Prostate gland (tissue), 2 donors: Measurements from ENCODE around the gene TRIM59. TPM values are rescaled to one million over a fixed set of nuclear protein-coding genes. Genes with fewer than 3 reads are reported as not detected.

Experiments
- DNase-seq: peaks from one replicate; pipeline ENCODE4 v3.0.0-alpha.2; 2019; ENCODE audit warnings: low spot score
- H3K27ac ChIP-seq, 2 donors: fragments of 200-600 bp; sonication (generic); 2 replicates each; pipeline ENCODE4 v1.5.1; 2017 to 2019
- H3K27me3 ChIP-seq: fragments of 200-600 bp; sonication (generic); replicated peaks from 2 replicates; pipeline ENCODE4 v1.5.1; 2019; ENCODE audit not compliant: insufficient read depth
- H3K36me3 ChIP-seq, 2 donors: fragments of 200-600 bp; sonication (generic); 1 replicate in 1 of 2; 2 replicates in 1 of 2; pipeline versions ENCODE4 v1.5.1 to v1.8.1; 2017 to 2019
- H3K4me1 ChIP-seq: fragments of 200-600 bp; sonication (generic); replicated peaks from 2 replicates; pipeline ENCODE4 v1.5.1; 2019
- H3K4me3 ChIP-seq, 2 donors: fragments of 200-600 bp; sonication (generic); 2 replicates each; pipeline ENCODE4 v1.5.1; 2017 to 2019
- H3K9me3 ChIP-seq: fragments of 200-600 bp; sonication (generic); 2 replicates; pipeline ENCODE4 v1.5.1; 2017
- CTCF ChIP-seq, 4 experiments: fragments of 200-600 bp in 2 of 4; fragments of 450-650 bp in 2 of 4; sonication (generic) in 2 of 4; IDR thresholded peaks; 1 replicate in 3 of 4; 2 replicates in 1 of 4; pipeline ENCODE4 v1.5.1; 2016 to 2019; ENCODE audit warnings: antibody characterized with exemption in 4 of 4, mild to moderate bottlenecking in 2 of 4, moderate library complexity in 2 of 4
- POLR2A ChIP-seq: fragments of 450-650 bp; IDR thresholded peaks from one replicate; pipeline ENCODE4 v1.6.1; 2016; ENCODE audit warnings: antibody characterized with exemption, mild to moderate bottlenecking
- POLR2AphosphoS5 ChIP-seq: sonication (generic); formaldehyde crosslinking; IDR thresholded peaks from one replicate; pipeline ENCODE4 v1.6.1; 2017; ENCODE audit warnings: antibody characterized with exemption
- WGBS: methylation state at CpG from one replicate; pipeline ENCODE4 v1.1.5; 2018; 5-methylcytosine and 5-hydroxymethylcytosine counted together
- intact Hi-C: fragments of 100-400 bp; cut with DNase I; formaldehyde crosslinking; loops from one replicate; pipeline ENCODE4 v1.14.2; 2022
- total RNA-seq, 2 donors: library from RNA; depleted of rRNA; stranded (reverse); fragments of >200 nt; gene quantifications; one replicate each; pipeline ENCODE4 v1.1.0, GENCODE V29; 2016

TRIM59 gene
- total RNA-seq, 2 donors from 2014 or later = 3.2 to 11.4 TPM

GRCh38 chr3:160403028-160403545 is 46.5 kb downstream of the TRIM59 start:
- Histone ChIP-seq H3K4me1 (no peaks in the 10 kb centered on the region), H3K27me3 (no peaks in the 10 kb centered on the region), H3K4me3 (no peak overlapping the region), H3K9me3 (no peaks in the 10 kb centered on the region), H3K27ac (no peak overlapping the region), H3K36me3 (no peaks in the 10 kb centered on the region)
- no peak for TF ChIP-seq CTCF (IDR thresholded peaks at IDR 0.05)
- no peak for TF ChIP-seq POLR2A
- intact Hi-C loops = loop anchor here (10.0 kb wide), 1 partner anchor 332 kb away; no protein-coding TSS in a partner anchor
- 70% methylated on average over 2 of the region's 2 CpGs for WGBS
- no peak for DNase-seq

DNA sequence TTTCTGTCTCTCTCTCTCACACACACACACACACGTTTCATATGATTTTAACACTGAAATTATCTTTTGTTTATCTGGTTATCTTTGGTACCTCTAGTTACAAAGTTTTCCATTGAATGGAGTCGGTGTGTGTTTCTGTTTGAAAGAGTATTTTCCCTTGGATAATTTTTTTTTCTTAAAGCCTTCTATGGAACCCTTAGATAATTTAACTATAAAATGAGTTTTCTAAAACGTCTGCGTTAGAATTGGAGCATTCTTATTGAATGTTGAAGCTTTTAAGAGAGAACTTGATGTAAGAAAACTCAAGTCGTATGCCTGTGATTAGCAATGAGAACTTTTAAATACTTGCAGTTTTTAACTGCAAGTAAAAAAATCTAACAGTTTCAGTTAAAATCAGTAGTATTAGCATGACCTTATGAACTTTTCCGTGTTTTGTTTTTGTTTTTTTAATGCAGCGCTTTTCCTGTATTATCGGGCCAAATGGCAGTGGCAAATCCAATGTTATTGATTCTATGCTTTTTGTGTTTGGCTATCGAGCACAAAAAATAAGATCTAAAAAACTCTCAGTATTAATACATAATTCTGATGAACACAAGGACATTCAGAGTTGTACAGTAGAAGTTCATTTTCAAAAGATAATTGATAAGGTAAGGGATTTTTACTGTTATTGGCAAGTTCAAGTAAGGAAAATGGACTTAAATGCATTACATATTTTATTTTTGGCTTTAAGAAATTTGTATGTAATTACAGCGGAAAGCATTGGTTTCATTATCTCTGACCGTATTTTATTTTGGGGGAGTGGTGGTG is 47.2 kb downstream of the TRIM59 start:
- H3K36me3 ChIP-seq = no peaks in the 10 kb centered on the region
- no peaks in the 10 kb centered on the region for H3K27me3 ChIP-seq
- 60% methylated on average over 11 of the region's 11 CpGs for WGBS
- H3K27ac ChIP-seq = peak overlapping the region in 1 of 2 donors; percentile 92
- no peak overlapping the region for H3K4me3 ChIP-seq
- intact Hi-C loops = loop anchor here (10.0 kb wide), 1 partner anchor 332 kb away; no protein-coding TSS in a partner anchor
- TF ChIP-seq CTCF (IDR thresholded peaks at IDR 0.05) (no peak), POLR2A (no peak), POLR2AphosphoS5 (no peak)
- H3K9me3 ChIP-seq = no peaks in the 10 kb centered on the region
- DNase-seq = no peak
- H3K4me1 ChIP-seq = no peaks in the 10 kb centered on the region

GRCh38 chr3:160401291-160402095 is 48.1 kb downstream of the TRIM59 start:
- no peak for DNase-seq
- no peak for TF ChIP-seq POLR2A
- no peak for TF ChIP-seq CTCF (IDR thresholded peaks at IDR 0.05)
- TF ChIP-seq POLR2AphosphoS5 = no peak
- Histone ChIP-seq H3K9me3 (no peaks in the 10 kb centered on the region), H3K27me3 (no peaks in the 10 kb centered on the region), H3K27ac (peak overlapping the region; percentile 92 to 93), H3K4me1 (no peaks in the 10 kb centered on the region), H3K4me3 (peak overlapping the region; percentile 57 to 61), H3K36me3 (no peaks in the 10 kb centered on the region)
- WGBS = 25% methylated on average over 16 of the region's 16 CpGs
- intact Hi-C loops = loop anchor here (10.0 kb wide), 1 partner anchor 333 kb away; no protein-coding TSS in a partner anchor

DNA sequence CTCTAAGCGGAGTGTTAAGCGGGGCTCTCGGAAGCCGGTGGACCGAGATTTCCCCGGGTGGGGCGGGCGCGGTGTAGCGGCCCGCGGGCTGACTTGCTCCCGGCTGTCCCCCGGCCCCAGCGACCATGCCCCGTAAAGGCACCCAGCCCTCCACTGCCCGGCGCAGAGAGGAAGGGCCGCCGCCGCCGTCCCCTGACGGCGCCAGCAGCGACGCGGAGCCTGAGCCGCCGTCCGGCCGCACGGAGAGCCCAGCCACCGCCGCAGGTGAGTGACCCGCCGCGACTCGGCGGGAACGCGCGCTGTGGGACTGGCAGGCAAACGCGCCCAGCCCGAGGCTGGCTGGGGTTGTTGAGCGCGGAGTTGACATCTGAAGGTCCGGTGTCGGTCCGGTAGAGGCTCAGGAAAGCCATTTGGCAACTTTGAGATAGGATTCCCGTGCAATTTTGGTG is 48.9 kb downstream of the TRIM59 start:
- Histone ChIP-seq H3K27ac (peak overlapping the region; percentile 92 to 93), H3K4me3 (peak overlapping the region; percentile 57 to 61), H3K9me3 (no peaks in the 10 kb centered on the region), H3K4me1 (no peaks in the 10 kb centered on the region), H3K27me3 (no peaks in the 10 kb centered on the region), H3K36me3 (no peaks in the 10 kb centered on the region)
- peak; percentile 7 for DNase-seq
- intact Hi-C loops = loop anchor here (10.0 kb wide), 1 partner anchor 334 kb away; no protein-coding TSS in a partner anchor
- TF ChIP-seq CTCF (IDR thresholded peaks at IDR 0.05) (no peak), POLR2A (no peak), POLR2AphosphoS5 (no peak)
- WGBS = under 1% methylated on average over 48 of the region's 51 CpGs
